HepG2 (cell line): ENCODE results near the gene ACSM3. TPM values are rescaled to one million over a fixed set of nuclear protein-coding genes. Genes with fewer than 3 reads are reported as not detected.

Source experiments
- ATAC-seq: fragments of 200-7000 bp; cut with Tn5 transposase; 3 replicates; pipeline ENCODE4 v1.9.1; 2020; ENCODE audit warnings: mild to moderate bottlenecking, moderate library complexity
- BruUV-seq: library from RNA; stranded (reverse); fragments of 400-500 nt; replicated peaks from 2 replicates; lab custom pipeline; 2021; lab: Mats Ljungman, UMichigan
- CTCF ChIA-PET: fragments of 300-600 bp; formaldehyde crosslinking; extraction: SDS; loops from one replicate; lab custom pipeline; 2021; ENCODE audit warnings: low total read pairs, inconsistent platforms, low intra/inter-chr PET ratio; lab: Yijun Ruan, JAX
- POLR2A ChIA-PET: fragments of 350-600 bp; sonication (Branson Sonifier 250); formaldehyde crosslinking; loops from one replicate; lab custom pipeline; 2020; ENCODE audit warnings: antibody characterized with exemption, inconsistent platforms; lab: Yijun Ruan, JAX
- DNase-seq: peaks from one replicate; pipeline ENCODE4 v3.0.0-alpha.2; 2015; ENCODE audit warnings: low spot score
- FAIRE-seq: peaks from 3 replicates; lab custom pipeline; 2011; peaks lifted over from hg19 to GRCh38; lab: Jason Lieb, UNC
- H2AFZ ChIP-seq: one replicate; pipeline ENCODE4 v1.6.1; 2011; ENCODE audit warnings: low read length, inconsistent platforms
- H3K27ac ChIP-seq: fragments of 300-600 bp; 3 replicates; pipeline ENCODE4 v1.8.0; 2011; ENCODE audit warnings: mixed run types, mild to moderate bottlenecking, mixed read lengths, low read length, inconsistent platforms; ENCODE audit not compliant: insufficient read depth; ENCODE audit errors: extremely low read length
- H3K27me3 ChIP-seq, 2 experiments: fragments of 200-600 bp in 1 of 2; 2 replicates in 1 of 2; 3 replicates in 1 of 2; pipeline versions ENCODE4 v1.6.0 to v1.8.0; 2011; ENCODE audit warnings: low read length in 2 of 2, mild to moderate bottlenecking in 2 of 2, moderate library complexity in 2 of 2, inconsistent platforms in 1 of 2; ENCODE audit not compliant: insufficient read depth in 2 of 2, control insufficient read depth in 1 of 2
- H3K36me3 ChIP-seq, 2 experiments: fragments of 200-600 bp in 1 of 2; replicated peaks in 1 of 2; 2 replicates in 1 of 2; 3 replicates in 1 of 2; pipeline versions ENCODE4 v1.5.1 to v1.8.0; 2011; ENCODE audit warnings: low read length in 2 of 2, inconsistent platforms in 1 of 2; ENCODE audit not compliant: insufficient read depth in 2 of 2, control insufficient read depth in 1 of 2
- H3K4me1 ChIP-seq: 2 replicates; pipeline ENCODE4 v1.5.1; 2012; ENCODE audit warnings: low read length, inconsistent platforms; ENCODE audit not compliant: insufficient read depth
- H3K4me2 ChIP-seq: 2 replicates; pipeline ENCODE4 v1.6.0; 2011; ENCODE audit warnings: low read depth, low read length, inconsistent platforms
- H3K4me3 ChIP-seq, 3 experiments: fragments of 200-600 bp in 1 of 3; sonication (generic), shearing (Covaris generic) in 1 of 3; replicated peaks in 1 of 3; 2 replicates each; pipeline ENCODE4 v1.5.1; 2011 to 2016; ENCODE audit warnings: low read length in 3 of 3, inconsistent platforms in 2 of 3, low read depth in 2 of 3, mild to moderate bottlenecking in 2 of 3, control low read depth in 1 of 3, mixed read lengths in 1 of 3; ENCODE audit not compliant: insufficient read depth in 1 of 3
- H3K79me2 ChIP-seq: one replicate; pipeline ENCODE4 v1.6.1; 2011; ENCODE audit warnings: low read length, inconsistent platforms; ENCODE audit not compliant: insufficient read depth
- H3K9ac ChIP-seq: 2 replicates; pipeline ENCODE4 v1.6.0; 2011; ENCODE audit warnings: mild to moderate bottlenecking, low read depth, low read length, inconsistent platforms; ENCODE audit not compliant: insufficient read depth
- H3K9me3 ChIP-seq: 2 replicates; pipeline ENCODE4 v1.5.1; 2012; ENCODE audit warnings: mild to moderate bottlenecking, low read length
- H4K20me1 ChIP-seq: 2 replicates; pipeline ENCODE4 v1.6.0; 2011; ENCODE audit warnings: inconsistent platforms, mild to moderate bottlenecking, low read length, moderate library complexity; ENCODE audit not compliant: insufficient read depth
- CHD4 ChIP-seq: fragments of 200-600 bp; sonication (generic); IDR thresholded peaks from 2 replicates; pipeline ENCODE4 v1.7.0; 2017; ENCODE audit warnings: mild to moderate bottlenecking, low read length, borderline replicate concordance
- HDAC1 ChIP-seq: sonication (generic); formaldehyde crosslinking; IDR thresholded peaks from 2 replicates; pipeline ENCODE4 v1.5.1; 2020; ENCODE audit warnings: mild to moderate bottlenecking, missing genetic modification reagents
- NFATC3 ChIP-seq: sonication (generic); formaldehyde crosslinking; IDR thresholded peaks from 2 replicates; pipeline ENCODE4 v1.5.1; 2020; ENCODE audit warnings: mild to moderate bottlenecking, missing genetic modification reagents
- REPIN1 ChIP-seq: sonication (generic); formaldehyde crosslinking; IDR thresholded peaks from 2 replicates; pipeline ENCODE4 v1.8.0; 2022; ENCODE audit warnings: missing genetic modification reagents, low read depth, mild to moderate bottlenecking, borderline replicate concordance
- SIN3A ChIP-seq: IDR thresholded peaks from 2 replicates; pipeline ENCODE4 v1.6.1; 2011; ENCODE audit warnings: low read depth, mild to moderate bottlenecking, control low read depth, low read length, borderline replicate concordance
- ZFP82 ChIP-seq: sonication (generic); formaldehyde crosslinking; IDR thresholded peaks from 2 replicates; pipeline ENCODE4 v1.5.1; 2020; ENCODE audit warnings: mild to moderate bottlenecking, missing genetic modification reagents, borderline replicate concordance
- ZFYVE20 ChIP-seq: sonication (generic); formaldehyde crosslinking; IDR thresholded peaks from 2 replicates; pipeline ENCODE4 v1.8.0; 2023; ENCODE audit warnings: low read depth, mild to moderate bottlenecking, moderate library complexity, missing genetic modification reagents, borderline replicate concordance
- ZNF10 ChIP-seq: sonication (generic); formaldehyde crosslinking; IDR thresholded peaks from 2 replicates; pipeline ENCODE4 v1.4.0; 2020; ENCODE audit warnings: mild to moderate bottlenecking, low read depth, missing genetic modification reagents, borderline replicate concordance
- ZNF230 ChIP-seq: sonication (generic); formaldehyde crosslinking; IDR thresholded peaks from 2 replicates; pipeline ENCODE4 v1.4.0; 2020; ENCODE audit warnings: mild to moderate bottlenecking, missing genetic modification reagents
- ZNF329 ChIP-seq: sonication (generic); formaldehyde crosslinking; IDR thresholded peaks from 2 replicates; pipeline ENCODE4 v1.9.0; 2021; ENCODE audit warnings: low read depth, mild to moderate bottlenecking, missing genetic modification reagents
- ZNF33A ChIP-seq: sonication (generic); formaldehyde crosslinking; IDR thresholded peaks from 2 replicates; pipeline ENCODE4 v1.5.1; 2020; ENCODE audit warnings: missing genetic modification reagents, mild to moderate bottlenecking, moderate library complexity, borderline replicate concordance
- ZNF451 ChIP-seq: sonication (generic); formaldehyde crosslinking; IDR thresholded peaks from 2 replicates; pipeline ENCODE4 v1.5.0; 2020; ENCODE audit warnings: mild to moderate bottlenecking, missing genetic modification reagents
- ZNF629 ChIP-seq: sonication (generic); formaldehyde crosslinking; conservative IDR thresholded peaks from 2 replicates; pipeline ENCODE4 v1.5.0; 2020; ENCODE audit warnings: missing genetic modification reagents
- WGBS: methylation state at CpG from one replicate; pipeline ENCODE4 v1.1.6; 2017; ENCODE audit warnings: low lambda C conversion rate; 5-methylcytosine and 5-hydroxymethylcytosine counted together
- in situ Hi-C: cut with HindIII; loops from 2 replicates; pipeline ENCODE4 v1.10.0; 2017; ENCODE audit warnings: low pct_unique_long_range_greater_than_20kb; ENCODE audit not compliant: extremely low pct_ligation_motif_present
- intact Hi-C: fragments of 100-400 bp; cut with micrococcal nuclease; formaldehyde crosslinking; loops from one replicate; pipeline ENCODE4 v1.10.0; 2022; ENCODE audit not compliant: unreplicated experiment
- polyA plus RNA-seq, 8 experiments: library from polyadenylated mRNA; depleted of rRNA in 3 of 8; stranded (reverse) in 7 of 8; unstranded in 1 of 8; fragments of >200 nt; fragmentation: Illumina TruSeq in 4 of 8; extraction: Trizol in 4 of 8; gene quantifications; 2 replicates each; pipeline versions ENCODE4 v1.2.1 to v1.2.3, GENCODE V29; 2011 to 2016; ENCODE audit warnings: low read depth in 4 of 8, missing spikeins in 1 of 8, mixed read lengths in 1 of 8; ENCODE audit not compliant: insufficient read depth in 1 of 8
- total RNA-seq, 5 experiments: library from RNA; depleted of rRNA; stranded (reverse); fragments of >200 nt; fragmentation: Illumina TruSeq; extraction: Trizol; gene quantifications; 2 replicates each; pipeline ENCODE4 v1.2.3, GENCODE V29; 2016; ENCODE audit warnings: low read depth in 1 of 5
- TF ChIP-seq, protein P1 (sequence below), 2 experiments: sonication (generic) in 1 of 2; formaldehyde crosslinking in 1 of 2; IDR thresholded peaks; 2 replicates each; pipeline versions ENCODE4 v1.4.0 to v1.6.1; 2018 to 2020; ENCODE audit warnings: missing genetic modification reagents in 2 of 2, borderline replicate concordance in 1 of 2, low read depth in 1 of 2, mild to moderate bottlenecking in 1 of 2, missing biosample characterization in 1 of 2
- TF ChIP-seq, protein P2 (sequence below): sonication (generic); formaldehyde crosslinking; IDR thresholded peaks from 2 replicates; pipeline ENCODE4 v1.4.0; 2020; ENCODE audit warnings: missing genetic modification reagents
- TF ChIP-seq, protein P3 (sequence below): sonication (generic); formaldehyde crosslinking; IDR thresholded peaks from 2 replicates; pipeline ENCODE4 v1.4.0; 2020; ENCODE audit warnings: missing genetic modification reagents, borderline replicate concordance

Gene ACSM3
- total and polyA plus RNA-seq, 2 of the 13 experiments (the other 11 are each of a cell fraction or from before 2014, with no cell fraction given): 74.0 to 108 TPM

DNA sequence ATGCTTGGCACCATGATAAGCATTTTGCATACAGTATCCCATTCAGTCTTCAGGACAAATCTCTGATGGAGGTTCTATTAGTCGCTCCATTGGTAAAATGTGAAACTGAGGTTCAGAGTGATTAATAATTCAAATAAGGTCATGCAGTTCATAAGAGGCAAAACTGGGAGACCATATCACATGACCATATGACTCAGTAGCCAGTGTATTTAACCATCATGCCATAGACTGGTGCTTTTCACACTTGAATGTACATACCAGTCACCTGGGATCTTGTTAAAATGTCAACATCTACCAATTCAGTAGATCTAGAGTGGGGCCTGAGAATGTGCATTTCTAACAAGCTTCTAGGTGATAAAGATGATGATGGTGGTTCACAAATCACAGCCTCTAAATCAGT, 4.3 kb downstream of the ACSM3 start (continued):
- TF ChIP-seq, protein P1, sequence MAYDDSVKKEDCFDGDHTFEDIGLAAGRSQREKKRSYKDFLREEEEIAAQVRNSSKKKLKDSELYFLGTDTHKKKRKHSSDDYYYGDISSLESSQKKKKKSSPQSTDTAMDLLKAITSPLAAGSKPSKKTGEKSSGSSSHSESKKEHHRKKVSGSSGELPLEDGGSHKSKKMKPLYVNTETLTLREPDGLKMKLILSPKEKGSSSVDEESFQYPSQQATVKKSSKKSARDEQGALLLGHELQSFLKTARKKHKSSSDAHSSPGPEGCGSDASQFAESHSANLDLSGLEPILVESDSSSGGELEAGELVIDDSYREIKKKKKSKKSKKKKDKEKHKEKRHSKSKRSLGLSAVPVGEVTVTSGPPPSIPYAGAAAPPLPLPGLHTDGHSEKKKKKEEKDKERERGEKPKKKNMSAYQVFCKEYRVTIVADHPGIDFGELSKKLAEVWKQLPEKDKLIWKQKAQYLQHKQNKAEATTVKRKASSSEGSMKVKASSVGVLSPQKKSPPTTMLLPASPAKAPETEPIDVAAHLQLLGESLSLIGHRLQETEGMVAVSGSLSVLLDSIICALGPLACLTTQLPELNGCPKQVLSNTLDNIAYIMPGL (CRISPR knock-in tag; IDR thresholded peaks at IDR 0.05; ENCODE audit: borderline replicate concordance in 1 of 2, low read depth in 1 of 2): no peak
- TF ChIP-seq, protein P2, sequence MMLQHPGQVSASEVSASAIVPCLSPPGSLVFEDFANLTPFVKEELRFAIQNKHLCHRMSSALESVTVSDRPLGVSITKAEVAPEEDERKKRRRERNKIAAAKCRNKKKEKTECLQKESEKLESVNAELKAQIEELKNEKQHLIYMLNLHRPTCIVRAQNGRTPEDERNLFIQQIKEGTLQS (CRISPR knock-in tag): no peak
- TF ChIP-seq ZNF329 (CRISPR knock-in tag): no peak
- no peak for TF ChIP-seq CHD4

DNA sequence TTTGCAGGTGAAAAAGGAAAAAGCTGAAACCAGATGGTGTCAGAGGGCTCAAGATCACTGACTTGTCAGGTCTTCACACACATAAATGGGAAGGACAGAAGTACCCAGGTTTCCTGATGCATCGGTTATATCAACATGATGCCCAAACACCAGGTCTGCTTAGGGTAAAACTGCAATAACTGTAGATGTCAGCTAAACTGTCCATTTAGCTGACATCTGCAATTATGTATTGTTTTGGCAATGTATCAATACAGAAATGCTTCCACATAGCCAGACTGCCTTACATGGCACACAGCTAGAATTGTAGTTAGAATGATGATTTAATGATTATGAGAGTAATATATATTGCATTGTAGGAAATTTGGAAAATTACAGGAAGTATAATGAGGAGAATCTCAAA, 5.0 kb downstream of the ACSM3 start:
- H3K36me3 ChIP-seq: 0 out of 5 replicates have a peak, but pooled peaks cover 0 to 1% of the 10 kb centered on the region in 2 experiments
- H4K20me1 ChIP-seq: no peaks in the 10 kb centered on the region
- BruUV-seq: no TSS peak
- ChIA-PET CTCF (no interaction called here), POLR2A (no interaction called here)
- WGBS: 96% methylated on average over 1 of the region's 1 CpG
- H3K79me2 ChIP-seq: no peaks in the 10 kb centered on the region
- no peak overlapping the region for H3K4me3 ChIP-seq
- no peak overlapping the region for H3K9ac ChIP-seq
- no peak overlapping the region for H3K4me2 ChIP-seq
- DNase-seq (no peak), FAIRE-seq (no peak), ATAC-seq (no peak)
- H3K9me3 ChIP-seq: no peaks in the 10 kb centered on the region
- peaks cover 28% of the 10 kb centered on the region for H3K4me1 ChIP-seq
- intact Hi-C loops: no loop called here
- in situ Hi-C loops: no loop called here
- no peaks in the 10 kb centered on the region for H3K27me3 ChIP-seq
- no peak overlapping the region for H3K27ac ChIP-seq
- H2AFZ ChIP-seq: no peak overlapping the region
- TF ChIP-seq ZFP82 (CRISPR knock-in tag): no peak
- TF ChIP-seq HDAC1: no peak
- TF ChIP-seq SIN3A: no peak
- TF ChIP-seq REPIN1: no peak
- TF ChIP-seq ZNF451 (CRISPR knock-in tag): no peak
- no peak for TF ChIP-seq ZNF629 (CRISPR knock-in tag)
- TF ChIP-seq, protein P3, sequence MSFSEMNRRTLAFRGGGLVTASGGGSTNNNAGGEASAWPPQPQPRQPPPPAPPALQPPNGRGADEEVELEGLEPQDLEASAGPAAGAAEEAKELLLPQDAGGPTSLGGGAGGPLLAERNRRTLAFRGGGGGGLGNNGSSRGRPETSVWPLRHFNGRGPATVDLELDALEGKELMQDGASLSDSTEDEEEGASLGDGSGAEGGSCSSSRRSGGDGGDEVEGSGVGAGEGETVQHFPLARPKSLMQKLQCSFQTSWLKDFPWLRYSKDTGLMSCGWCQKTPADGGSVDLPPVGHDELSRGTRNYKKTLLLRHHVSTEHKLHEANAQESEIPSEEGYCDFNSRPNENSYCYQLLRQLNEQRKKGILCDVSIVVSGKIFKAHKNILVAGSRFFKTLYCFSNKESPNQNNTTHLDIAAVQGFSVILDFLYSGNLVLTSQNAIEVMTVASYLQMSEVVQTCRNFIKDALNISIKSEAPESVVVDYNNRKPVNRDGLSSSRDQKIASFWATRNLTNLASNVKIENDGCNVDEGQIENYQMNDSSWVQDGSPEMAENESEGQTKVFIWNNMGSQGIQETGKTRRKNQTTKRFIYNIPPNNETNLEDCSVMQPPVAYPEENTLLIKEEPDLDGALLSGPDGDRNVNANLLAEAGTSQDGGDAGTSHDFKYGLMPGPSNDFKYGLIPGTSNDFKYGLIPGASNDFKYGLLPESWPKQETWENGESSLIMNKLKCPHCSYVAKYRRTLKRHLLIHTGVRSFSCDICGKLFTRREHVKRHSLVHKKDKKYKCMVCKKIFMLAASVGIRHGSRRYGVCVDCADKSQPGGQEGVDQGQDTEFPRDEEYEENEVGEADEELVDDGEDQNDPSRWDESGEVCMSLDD: no peak
- no peak for TF ChIP-seq ZFYVE20 (CRISPR knock-in tag)
- TF ChIP-seq ZNF33A (CRISPR knock-in tag): no peak
- no peak for TF ChIP-seq NFATC3 (CRISPR knock-in tag)
- no peak for TF ChIP-seq ZNF230
- TF ChIP-seq ZNF10 (CRISPR knock-in tag): no peak
